ENCODE measurements around the gene SLCO2B1. TPM values are rescaled to one million over a fixed set of nuclear protein-coding genes. Genes with fewer than 3 reads are reported as not detected.

Gene SLCO2B1
- total RNA-seq, 4 donors from 2014 or later, result 6.1 to 9.7 (median 7.1) TPM

DNA sequence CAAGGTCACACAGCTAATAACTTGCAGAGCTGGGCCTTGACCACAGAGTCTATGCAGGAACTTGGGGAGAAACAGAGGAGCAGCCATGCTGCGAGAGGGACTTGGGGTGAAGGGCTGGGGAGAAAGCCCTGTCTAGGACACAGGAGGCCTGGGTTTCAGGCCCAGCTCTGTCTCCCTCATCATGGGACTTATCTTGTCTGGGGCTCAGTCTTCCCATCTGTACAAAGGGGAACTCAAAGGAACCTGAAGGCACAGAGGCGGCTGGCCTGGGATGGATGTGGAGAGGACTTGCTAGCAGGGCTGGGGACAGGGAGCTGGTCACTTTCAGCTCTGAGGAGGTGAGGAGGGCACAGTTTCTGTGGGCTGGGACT is 52.7 kb downstream of the SLCO2B1 start:
- DNase-seq (ENCODE audit: low spot score in 2 of 2), result no peak
- Histone ChIP-seq H3K36me3 (peaks cover 3% of the 10 kb centered on the region), H3K27ac (no peak overlapping the region), H3K4me1 (peaks cover 11% of the 10 kb centered on the region), H3K4me3 (no peak overlapping the region), H3K27me3 (no peaks in the 10 kb centered on the region), H3K9me3 (no peaks in the 10 kb centered on the region)
- TF ChIP-seq EP300 (IDR thresholded peaks at IDR 0.05), result no peak
- no peak for TF ChIP-seq POLR2A (IDR thresholded peaks at IDR 0.05)
- TF ChIP-seq, protein P1, sequence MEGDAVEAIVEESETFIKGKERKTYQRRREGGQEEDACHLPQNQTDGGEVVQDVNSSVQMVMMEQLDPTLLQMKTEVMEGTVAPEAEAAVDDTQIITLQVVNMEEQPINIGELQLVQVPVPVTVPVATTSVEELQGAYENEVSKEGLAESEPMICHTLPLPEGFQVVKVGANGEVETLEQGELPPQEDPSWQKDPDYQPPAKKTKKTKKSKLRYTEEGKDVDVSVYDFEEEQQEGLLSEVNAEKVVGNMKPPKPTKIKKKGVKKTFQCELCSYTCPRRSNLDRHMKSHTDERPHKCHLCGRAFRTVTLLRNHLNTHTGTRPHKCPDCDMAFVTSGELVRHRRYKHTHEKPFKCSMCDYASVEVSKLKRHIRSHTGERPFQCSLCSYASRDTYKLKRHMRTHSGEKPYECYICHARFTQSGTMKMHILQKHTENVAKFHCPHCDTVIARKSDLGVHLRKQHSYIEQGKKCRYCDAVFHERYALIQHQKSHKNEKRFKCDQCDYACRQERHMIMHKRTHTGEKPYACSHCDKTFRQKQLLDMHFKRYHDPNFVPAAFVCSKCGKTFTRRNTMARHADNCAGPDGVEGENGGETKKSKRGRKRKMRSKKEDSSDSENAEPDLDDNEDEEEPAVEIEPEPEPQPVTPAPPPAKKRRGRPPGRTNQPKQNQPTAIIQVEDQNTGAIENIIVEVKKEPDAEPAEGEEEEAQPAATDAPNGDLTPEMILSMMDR (IDR thresholded peaks at IDR 0.05), result no peak
- TF ChIP-seq POLR2AphosphoS5 (IDR thresholded peaks at IDR 0.05), result no peak
- 92% methylated on average over 2 of the region's 2 CpGs for WGBS

DNA sequence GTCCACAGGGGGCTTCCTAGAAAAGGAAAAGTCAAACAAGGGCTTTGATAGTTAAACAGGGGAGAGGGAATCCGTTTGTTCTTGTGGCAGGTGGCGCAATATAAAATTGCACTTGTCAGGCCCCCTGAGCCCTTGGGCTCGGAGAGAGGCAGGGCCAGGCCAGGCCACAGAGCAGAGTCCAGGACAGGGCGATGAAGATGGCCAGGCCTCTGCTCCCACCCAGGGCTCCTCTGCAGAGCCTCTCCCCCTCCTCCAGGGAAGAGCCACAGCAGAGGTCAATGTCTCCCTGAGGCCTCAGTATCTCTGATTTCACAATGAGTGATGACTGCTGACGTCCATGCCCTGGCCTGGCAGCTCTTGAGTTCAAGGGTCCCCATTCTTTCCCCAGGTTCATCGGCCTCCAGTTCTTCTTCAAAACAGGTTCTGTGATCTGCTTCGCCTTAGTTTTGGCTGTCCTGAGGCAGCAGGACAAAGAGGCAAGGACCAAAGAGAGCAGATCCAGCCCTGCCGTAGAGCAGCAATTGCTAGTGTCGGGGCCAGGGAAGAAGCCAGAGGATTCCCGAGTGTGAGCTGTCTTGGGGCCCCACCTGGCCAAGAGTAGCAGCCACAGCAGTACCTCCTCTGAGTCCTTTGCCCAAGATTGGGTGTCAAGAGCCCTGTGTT is 53.2 kb downstream of the SLCO2B1 start:
- peaks cover 3% of the 10 kb centered on the region for H3K36me3 ChIP-seq
- no peak for TF ChIP-seq POLR2AphosphoS5 (IDR thresholded peaks at IDR 0.05)
- TF ChIP-seq EP300 (IDR thresholded peaks at IDR 0.05), result no peak
- TF ChIP-seq, protein P1 (IDR thresholded peaks at IDR 0.05), result no peak
- no peak for TF ChIP-seq POLR2A (IDR thresholded peaks at IDR 0.05)
- H3K9me3 ChIP-seq, result no peaks in the 10 kb centered on the region
- no peak overlapping the region for H3K4me3 ChIP-seq
- WGBS, result 85% methylated on average over 8 of the region's 10 CpGs
- no peak overlapping the region for H3K27ac ChIP-seq
- H3K27me3 ChIP-seq, result no peaks in the 10 kb centered on the region
- DNase-seq (ENCODE audit: low spot score in 2 of 2), result no peak
- peaks cover 6% of the 10 kb centered on the region for H3K4me1 ChIP-seq

DNA sequence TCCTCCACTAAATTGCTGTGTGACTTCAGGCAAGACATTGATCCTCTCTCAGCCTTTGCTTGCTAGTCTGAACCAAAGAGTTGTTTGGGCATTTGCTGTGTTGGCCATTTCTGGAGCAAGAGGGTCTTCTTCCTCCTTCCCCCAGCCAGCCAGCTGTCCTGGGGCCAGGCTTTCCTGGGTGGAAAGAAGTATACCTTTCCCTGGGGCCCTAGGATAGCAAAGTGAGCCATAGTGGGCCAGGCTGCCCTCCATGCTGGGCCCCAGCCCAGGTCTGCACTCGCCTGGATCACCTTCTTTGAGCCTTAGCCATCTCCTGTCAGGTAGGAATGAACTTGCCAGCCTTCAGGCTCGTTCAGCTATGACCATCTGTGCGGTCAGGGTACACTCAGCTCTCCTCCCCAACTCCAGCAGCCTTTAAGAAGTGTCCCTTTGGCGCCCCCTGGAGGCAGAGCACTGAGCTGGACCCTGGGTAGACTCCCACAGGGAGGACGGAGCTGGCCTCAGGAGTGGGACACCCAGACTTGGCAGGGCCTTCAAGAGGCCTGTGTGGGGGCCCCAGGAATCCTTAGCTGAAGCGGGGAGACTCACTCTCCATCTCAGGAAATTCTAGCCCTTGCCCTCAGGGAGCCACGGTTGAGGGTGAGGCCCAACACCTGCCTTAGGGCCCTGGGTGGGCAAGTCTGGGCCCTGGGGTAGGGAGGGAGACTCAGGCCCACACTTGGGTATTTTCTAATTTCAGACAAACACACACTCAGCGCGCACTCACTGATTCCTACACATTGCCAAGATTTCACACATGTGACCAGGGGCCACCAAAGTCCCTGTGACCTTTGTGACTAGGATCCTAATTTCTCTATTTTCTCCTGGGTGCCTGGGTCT is 54.0 kb downstream of the SLCO2B1 start:
- peak; percentile 88 to 89 for DNase-seq (ENCODE audit: low spot score in 2 of 2)
- Histone ChIP-seq H3K27me3 (no peaks in the 10 kb centered on the region), H3K9me3 (no peaks in the 10 kb centered on the region), H3K4me3 (no peak overlapping the region), H3K36me3 (peaks cover 2% of the 10 kb centered on the region), H3K27ac (no peak overlapping the region), H3K4me1 (peaks cover under 1% of the 10 kb centered on the region)
- TF ChIP-seq, protein P1 (IDR thresholded peaks at IDR 0.05), result peak; percentile 76 to 89
- TF ChIP-seq POLR2AphosphoS5 (IDR thresholded peaks at IDR 0.05) (no peak), POLR2A (IDR thresholded peaks at IDR 0.05) (no peak), EP300 (IDR thresholded peaks at IDR 0.05) (no peak)
- 31% methylated on average over 8 of the region's 9 CpGs for WGBS

DNA sequence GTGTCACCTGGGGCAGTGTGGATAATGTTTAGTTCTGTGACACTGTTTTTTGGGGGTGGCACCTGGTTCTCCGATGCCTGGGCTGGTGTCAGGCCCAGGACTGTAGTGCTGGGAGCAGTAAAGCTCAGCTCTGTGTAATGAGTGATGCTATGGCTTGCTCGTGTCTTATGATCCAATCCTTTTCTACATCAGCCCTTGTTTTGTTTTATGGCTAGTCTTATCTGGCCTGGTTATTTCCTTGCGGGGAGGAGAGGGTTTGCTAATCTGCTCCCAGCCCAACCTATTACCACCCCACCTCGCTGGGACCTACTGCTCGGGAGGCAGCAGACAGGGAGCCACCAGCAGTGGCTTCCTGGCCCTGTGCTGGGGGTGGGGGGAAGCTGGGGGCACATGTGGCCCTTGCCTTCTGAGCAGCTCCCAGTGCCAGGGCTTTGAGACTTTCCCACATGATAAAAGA is 54.7 kb downstream of the SLCO2B1 start:
- WGBS, result 86% methylated on average over 4 of the region's 5 CpGs
- DNase-seq (ENCODE audit: low spot score in 2 of 2), result no peak
- TF ChIP-seq POLR2AphosphoS5 (IDR thresholded peaks at IDR 0.05) (no peak), EP300 (IDR thresholded peaks at IDR 0.05) (no peak), POLR2A (IDR thresholded peaks at IDR 0.05) (no peak)
- TF ChIP-seq, protein P1 (IDR thresholded peaks at IDR 0.05), result no peak
- no peaks in the 10 kb centered on the region for H3K36me3 ChIP-seq
- H3K27me3 ChIP-seq, result no peaks in the 10 kb centered on the region
- H3K4me1 ChIP-seq, result no peaks in the 10 kb centered on the region
- H3K27ac ChIP-seq, result no peak overlapping the region
- no peaks in the 10 kb centered on the region for H3K9me3 ChIP-seq
- no peak overlapping the region for H3K4me3 ChIP-seq

DNA sequence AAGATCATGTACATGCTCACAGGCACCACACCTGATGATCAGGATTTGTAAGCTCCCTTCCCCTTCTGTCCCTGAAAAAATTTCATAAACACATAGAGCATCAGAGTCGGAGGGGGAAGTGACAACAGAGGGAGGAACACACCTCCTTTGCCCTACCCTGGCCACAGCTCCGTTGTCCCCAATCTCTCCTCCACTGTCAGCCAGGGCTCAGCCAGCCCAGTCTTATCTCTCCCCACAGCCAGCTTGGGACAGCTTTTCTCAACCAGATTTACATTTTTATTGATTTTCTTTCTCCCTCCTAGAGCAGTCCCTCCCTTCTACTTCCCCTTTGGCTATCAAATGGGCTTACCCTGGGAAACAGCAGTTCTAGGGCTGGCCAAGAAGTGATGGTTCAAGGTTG is 57.5 kb downstream of the SLCO2B1 start:
- Histone ChIP-seq H3K36me3 (no peaks in the 10 kb centered on the region), H3K4me1 (no peaks in the 10 kb centered on the region), H3K27ac (no peak overlapping the region), H3K4me3 (no peak overlapping the region), H3K27me3 (no peaks in the 10 kb centered on the region), H3K9me3 (no peaks in the 10 kb centered on the region)
- DNase-seq (ENCODE audit: low spot score in 2 of 2), result no peak
- 41% methylated on average over 2 of the region's 2 CpGs for WGBS
- TF ChIP-seq POLR2A (IDR thresholded peaks at IDR 0.05) (no peak), EP300 (IDR thresholded peaks at IDR 0.05) (no peak), POLR2AphosphoS5 (IDR thresholded peaks at IDR 0.05) (no peak)
- TF ChIP-seq, protein P1 (IDR thresholded peaks at IDR 0.05), result no peak

Data from suprapubic skin (tissue), 4 donors.